Trophoblast cell (in vitro differentiated cells and primary cell): ENCODE measurements around the gene ATF7IP.

Experiments used
- DNase-seq, 2 donors: peaks; one replicate each; pipeline ENCODE4 v3.0.0-alpha.2; 2016
- H2AFZ ChIP-seq: 2 replicates; pipeline ENCODE4 v1.6.1; 2013; ENCODE audit warnings: low read length, moderate library complexity, mild to moderate bottlenecking; ENCODE audit not compliant: insufficient read depth, poor library complexity
- H2AK5ac ChIP-seq: 2 replicates; pipeline ENCODE4 v1.6.1; 2013; ENCODE audit warnings: mild to moderate bottlenecking, low read length
- H2BK120ac ChIP-seq: 2 replicates; pipeline ENCODE4 v1.6.1; 2013; ENCODE audit warnings: low read length, mild to moderate bottlenecking, moderate library complexity; ENCODE audit not compliant: insufficient read depth, poor library complexity
- H2BK12ac ChIP-seq: 2 replicates; pipeline ENCODE4 v1.6.1; 2013; ENCODE audit warnings: mild to moderate bottlenecking, low read length, moderate library complexity
- H2BK5ac ChIP-seq: 2 replicates; pipeline ENCODE4 v1.6.1; 2013; ENCODE audit warnings: low read length, low read depth, moderate library complexity, mild to moderate bottlenecking; ENCODE audit not compliant: poor library complexity
- H3K14ac ChIP-seq: 2 replicates; pipeline ENCODE4 v1.6.1; 2013; ENCODE audit warnings: mild to moderate bottlenecking, low read length
- H3K18ac ChIP-seq: 2 replicates; pipeline ENCODE4 v1.6.1; 2013; ENCODE audit warnings: mild to moderate bottlenecking, low read length
- H3K23ac ChIP-seq: 2 replicates; pipeline ENCODE4 v1.6.1; 2013; ENCODE audit warnings: low read length
- H3K27ac ChIP-seq: 2 replicates; pipeline ENCODE4 v1.5.1; 2013; ENCODE audit warnings: low read depth, mild to moderate bottlenecking, inconsistent platforms, low read length, moderate library complexity
- H3K27me3 ChIP-seq: 2 replicates; pipeline ENCODE4 v1.6.1; 2013; ENCODE audit warnings: inconsistent platforms, mild to moderate bottlenecking, low read length, moderate library complexity; ENCODE audit not compliant: insufficient read depth
- H3K36me3 ChIP-seq, 2 experiments: 1 replicate in 1 of 2; 2 replicates in 1 of 2; pipeline ENCODE4 v1.6.1; 2013; ENCODE audit warnings: low read length in 2 of 2, mild to moderate bottlenecking in 2 of 2, moderate library complexity in 1 of 2; ENCODE audit not compliant: insufficient read depth in 2 of 2, control insufficient read depth in 1 of 2
- H3K4ac ChIP-seq: 2 replicates; pipeline ENCODE4 v1.6.1; 2013; ENCODE audit warnings: low read depth, mild to moderate bottlenecking, low read length, moderate library complexity
- H3K4me1 ChIP-seq, 2 experiments: 1 replicate in 1 of 2; 2 replicates in 1 of 2; pipeline ENCODE4 v1.6.1; 2013; ENCODE audit warnings: low read length in 2 of 2, mild to moderate bottlenecking in 2 of 2, moderate library complexity in 1 of 2; ENCODE audit not compliant: insufficient read depth in 2 of 2, control insufficient read depth in 1 of 2
- H3K4me2 ChIP-seq: 2 replicates; pipeline ENCODE4 v1.6.1; 2013; ENCODE audit warnings: inconsistent platforms, mild to moderate bottlenecking, low read length, moderate library complexity
- H3K4me3 ChIP-seq: 2 replicates; pipeline ENCODE4 v1.5.1; 2013; ENCODE audit warnings: mild to moderate bottlenecking, low read depth, low read length, inconsistent platforms
- H3K79me1 ChIP-seq: one replicate; pipeline ENCODE4 v1.6.1; 2013; ENCODE audit warnings: low read length
- H3K79me2 ChIP-seq: 2 replicates; pipeline ENCODE4 v1.6.1; 2013; ENCODE audit warnings: low read length, mild to moderate bottlenecking; ENCODE audit not compliant: control insufficient read depth, insufficient read depth, poor library complexity
- H3K9ac ChIP-seq: 2 replicates; pipeline ENCODE4 v1.6.1; 2013; ENCODE audit warnings: mild to moderate bottlenecking, low read length
- H3K9me3 ChIP-seq: 2 replicates; pipeline ENCODE4 v1.6.1; 2013; ENCODE audit warnings: low read depth, mild to moderate bottlenecking, control low read depth, inconsistent platforms, low read length; ENCODE audit not compliant: insufficient read depth
- H4K12ac ChIP-seq: 2 replicates; pipeline ENCODE4 v1.6.1; 2013; ENCODE audit warnings: low read depth, mild to moderate bottlenecking, low read length, moderate library complexity
- H4K8ac ChIP-seq: 2 replicates; pipeline ENCODE4 v1.6.1; 2013; ENCODE audit warnings: low read depth, mild to moderate bottlenecking, low read length, moderate library complexity
- H4K91ac ChIP-seq: one replicate; pipeline ENCODE4 v1.6.1; 2013; ENCODE audit warnings: low read depth, mild to moderate bottlenecking, low read length, moderate library complexity
- WGBS: extraction: QIAGEN DNeasy Blood & Tissue Kit; methylation state at CpG from one replicate; pipeline ENCODE4 v1.1.7; 2013; ENCODE audit warnings: missing lambda C conversion rate; ENCODE audit not compliant: insufficient read length, insufficient coverage; ENCODE audit errors: extremely low coverage; 5-methylcytosine and 5-hydroxymethylcytosine counted together

The ATF7IP gene

GRCh38 chr12:14471497-14471896, 106.0 kb downstream of the ATF7IP start:
- H3K14ac ChIP-seq: no peak overlapping the region
- no CpG with 5 or more reads among the region's 1 CpG for WGBS
- no peak overlapping the region for H3K4ac ChIP-seq
- H4K91ac ChIP-seq: no peak overlapping the region
- H3K18ac ChIP-seq: no peak overlapping the region
- no peak overlapping the region for H3K23ac ChIP-seq
- no peaks in the 10 kb centered on the region for H3K9me3 ChIP-seq
- DNase-seq: no peak
- H2AK5ac ChIP-seq: no peak overlapping the region
- H3K79me1 ChIP-seq: no peaks in the 10 kb centered on the region
- H3K4me3 ChIP-seq: no peak overlapping the region
- H3K27me3 ChIP-seq: no peaks in the 10 kb centered on the region
- no peak overlapping the region for H4K8ac ChIP-seq
- H2AFZ ChIP-seq: no peak overlapping the region
- H3K79me2 ChIP-seq: no peaks in the 10 kb centered on the region
- H3K4me2 ChIP-seq: no peak overlapping the region
- no peaks in the 10 kb centered on the region for H3K4me1 ChIP-seq
- H3K36me3 ChIP-seq: peaks cover 13 to 14% of the 10 kb centered on the region in 2 experiments
- H2BK5ac ChIP-seq: no peak overlapping the region
- H3K27ac ChIP-seq: no peak overlapping the region
- no peak overlapping the region for H2BK12ac ChIP-seq
- H4K12ac ChIP-seq: no peak overlapping the region
- no peak overlapping the region for H3K9ac ChIP-seq
- H2BK120ac ChIP-seq: no peak overlapping the region

GRCh38 chr12:14473707-14474287, 108.3 kb downstream of the ATF7IP start:
- WGBS: no CpG with 5 or more reads among the region's 4 CpGs
- Histone ChIP-seq H3K4me1 (no peaks in the 10 kb centered on the region), H2AK5ac (no peak overlapping the region)

GRCh38 chr12:14479004-14479403, 113.5 kb downstream of the ATF7IP start:
- Histone ChIP-seq H2BK12ac (no peak overlapping the region), H3K9me3 (no peaks in the 10 kb centered on the region), H2BK5ac (no peak overlapping the region), H2AK5ac (no peak overlapping the region), H3K23ac (no peak overlapping the region), H3K4me3 (no peak overlapping the region), H3K79me2 (no peaks in the 10 kb centered on the region), H3K18ac (no peak overlapping the region), H3K4me1 (no peaks in the 10 kb centered on the region), H4K8ac (no peak overlapping the region), H3K79me1 (no peaks in the 10 kb centered on the region), H3K4ac (no peak overlapping the region), H3K4me2 (no peak overlapping the region), H2AFZ (no peak overlapping the region), H2BK120ac (no peak overlapping the region), H4K91ac (no peak overlapping the region), H3K9ac (no peak overlapping the region), H3K36me3 (peaks cover 21 to 27% of the 10 kb centered on the region in 2 experiments), H3K27ac (no peak overlapping the region), H3K27me3 (no peaks in the 10 kb centered on the region), H3K14ac (no peak overlapping the region), H4K12ac (no peak overlapping the region)
- no CpG with 5 or more reads among the region's 1 CpG for WGBS
- DNase-seq: no peak

More at GRCh38 chr12:14473707-14474287, 108.3 kb downstream of the ATF7IP start:
- Histone ChIP-seq H3K27ac (no peak overlapping the region), H4K12ac (no peak overlapping the region), H3K36me3 (peaks cover 13 to 14% of the 10 kb centered on the region in 2 experiments), H3K9ac (no peak overlapping the region), H3K14ac (no peak overlapping the region), H2AFZ (no peak overlapping the region), H3K9me3 (no peaks in the 10 kb centered on the region), H4K91ac (no peak overlapping the region), H3K18ac (no peak overlapping the region), H3K27me3 (no peaks in the 10 kb centered on the region), H3K4me3 (no peak overlapping the region), H3K4me2 (no peak overlapping the region), H4K8ac (no peak overlapping the region), H2BK5ac (no peak overlapping the region), H2BK120ac (no peak overlapping the region), H3K79me2 (no peaks in the 10 kb centered on the region), H3K4ac (no peak overlapping the region), H2BK12ac (no peak overlapping the region), H3K79me1 (no peaks in the 10 kb centered on the region), H3K23ac (no peak overlapping the region)
- DNase-seq: peak in 1 of 2 donors; percentile 13

GRCh38 chr12:14481201-14481600, 115.7 kb downstream of the ATF7IP start:
- H2BK12ac ChIP-seq: no peak overlapping the region
- H3K36me3 ChIP-seq: peaks cover 26 to 45% of the 10 kb centered on the region in 2 experiments
- no peak overlapping the region for H3K4me2 ChIP-seq
- H3K27ac ChIP-seq: no peak overlapping the region
- H3K14ac ChIP-seq: no peak overlapping the region
- H4K91ac ChIP-seq: no peak overlapping the region
- no peak overlapping the region for H2BK5ac ChIP-seq
- H3K23ac ChIP-seq: no peak overlapping the region
- H3K4me3 ChIP-seq: no peak overlapping the region
- H4K12ac ChIP-seq: no peak overlapping the region
- no peak overlapping the region for H2BK120ac ChIP-seq
- H4K8ac ChIP-seq: no peak overlapping the region
- no peaks in the 10 kb centered on the region for H3K79me1 ChIP-seq
- H3K4ac ChIP-seq: no peak overlapping the region
- H3K79me2 ChIP-seq: no peaks in the 10 kb centered on the region
- no peak overlapping the region for H3K18ac ChIP-seq
- H3K9me3 ChIP-seq: no peaks in the 10 kb centered on the region
- no peaks in the 10 kb centered on the region for H3K27me3 ChIP-seq
- H3K9ac ChIP-seq: no peak overlapping the region
- no peak overlapping the region for H2AK5ac ChIP-seq
- H3K4me1 ChIP-seq: no peaks in the 10 kb centered on the region
- H2AFZ ChIP-seq: no peak overlapping the region
- DNase-seq: no peak
